ENCODE results near the gene RPH3AL. TPM values are rescaled to one million over a fixed set of nuclear protein-coding genes. Genes with fewer than 3 reads are reported as not detected.
A peak's percentile ranks its signal among the peaks of the same experiment; 100 is the strongest.

Gene RPH3AL
- polyA plus RNA-seq, 1 donor from 2014 or later: 0.87 TPM

DNA sequence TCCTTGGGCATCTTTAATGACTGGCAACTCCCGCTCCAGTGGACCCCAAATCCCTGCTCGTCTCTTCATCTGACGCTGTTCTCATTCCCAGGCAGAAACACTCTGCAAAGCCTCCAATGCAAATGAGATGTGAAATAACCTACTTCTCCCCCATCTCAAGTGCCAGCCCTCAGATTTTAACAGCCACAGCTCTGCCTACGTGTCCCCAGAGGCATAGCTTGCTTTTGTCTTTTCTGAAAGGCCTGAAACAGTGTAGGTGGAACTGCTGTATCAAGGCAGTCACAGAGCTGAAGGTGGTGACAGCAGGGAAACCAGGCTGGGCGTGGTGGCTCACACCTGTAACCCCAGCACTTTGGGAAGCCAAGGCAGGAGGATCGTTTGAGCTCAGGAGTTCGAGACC lies 14.7 kb downstream of the RPH3AL start:
- Histone ChIP-seq H3K9ac (ENCODE audit: low read length) (no peak overlapping the region), H3K79me2 (replicated peaks; ENCODE audit: insufficient read depth, low read length) (no peaks in the 10 kb centered on the region), H3K4me2 (ENCODE audit: low read length) (no peak overlapping the region), H3K27ac (ENCODE audit: low read length) (peak overlapping the region; percentile 22), H3F3A (ENCODE audit: insufficient read depth, low read length, poor library complexity, severe bottlenecking) (no peaks in the 10 kb centered on the region), H3K9me3 (ENCODE audit: low read length) (no peaks in the 10 kb centered on the region), H3K9me2 (ENCODE audit: insufficient read depth, low read length) (no peaks in the 10 kb centered on the region), H3K36me3 (ENCODE audit: insufficient read depth, low read length) (no peaks in the 10 kb centered on the region), H3K27me3 (ENCODE audit: insufficient read depth, low read depth, low read length) (no peaks in the 10 kb centered on the region), H2AFZ (ENCODE audit: low read depth, low read length) (no peak overlapping the region), H4K20me1 (ENCODE audit: insufficient read depth) (no peaks in the 10 kb centered on the region), H3K4me3 (ENCODE audit: low read length) (no peak overlapping the region)
- TF ChIP-seq EP300 (conservative IDR thresholded peaks at IDR 0.05; ENCODE audit: poor library complexity, severe bottlenecking) (no peak), TAF1 (IDR thresholded peaks at IDR 0.05; ENCODE audit: low read depth) (no peak)
- TF ChIP-seq, protein P1, sequence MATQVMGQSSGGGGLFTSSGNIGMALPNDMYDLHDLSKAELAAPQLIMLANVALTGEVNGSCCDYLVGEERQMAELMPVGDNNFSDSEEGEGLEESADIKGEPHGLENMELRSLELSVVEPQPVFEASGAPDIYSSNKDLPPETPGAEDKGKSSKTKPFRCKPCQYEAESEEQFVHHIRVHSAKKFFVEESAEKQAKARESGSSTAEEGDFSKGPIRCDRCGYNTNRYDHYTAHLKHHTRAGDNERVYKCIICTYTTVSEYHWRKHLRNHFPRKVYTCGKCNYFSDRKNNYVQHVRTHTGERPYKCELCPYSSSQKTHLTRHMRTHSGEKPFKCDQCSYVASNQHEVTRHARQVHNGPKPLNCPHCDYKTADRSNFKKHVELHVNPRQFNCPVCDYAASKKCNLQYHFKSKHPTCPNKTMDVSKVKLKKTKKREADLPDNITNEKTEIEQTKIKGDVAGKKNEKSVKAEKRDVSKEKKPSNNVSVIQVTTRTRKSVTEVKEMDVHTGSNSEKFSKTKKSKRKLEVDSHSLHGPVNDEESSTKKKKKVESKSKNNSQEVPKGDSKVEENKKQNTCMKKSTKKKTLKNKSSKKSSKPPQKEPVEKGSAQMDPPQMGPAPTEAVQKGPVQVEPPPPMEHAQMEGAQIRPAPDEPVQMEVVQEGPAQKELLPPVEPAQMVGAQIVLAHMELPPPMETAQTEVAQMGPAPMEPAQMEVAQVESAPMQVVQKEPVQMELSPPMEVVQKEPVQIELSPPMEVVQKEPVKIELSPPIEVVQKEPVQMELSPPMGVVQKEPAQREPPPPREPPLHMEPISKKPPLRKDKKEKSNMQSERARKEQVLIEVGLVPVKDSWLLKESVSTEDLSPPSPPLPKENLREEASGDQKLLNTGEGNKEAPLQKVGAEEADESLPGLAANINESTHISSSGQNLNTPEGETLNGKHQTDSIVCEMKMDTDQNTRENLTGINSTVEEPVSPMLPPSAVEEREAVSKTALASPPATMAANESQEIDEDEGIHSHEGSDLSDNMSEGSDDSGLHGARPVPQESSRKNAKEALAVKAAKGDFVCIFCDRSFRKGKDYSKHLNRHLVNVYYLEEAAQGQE (IDR thresholded peaks at IDR 0.05; ENCODE audit: borderline replicate concordance): no peak

DNA sequence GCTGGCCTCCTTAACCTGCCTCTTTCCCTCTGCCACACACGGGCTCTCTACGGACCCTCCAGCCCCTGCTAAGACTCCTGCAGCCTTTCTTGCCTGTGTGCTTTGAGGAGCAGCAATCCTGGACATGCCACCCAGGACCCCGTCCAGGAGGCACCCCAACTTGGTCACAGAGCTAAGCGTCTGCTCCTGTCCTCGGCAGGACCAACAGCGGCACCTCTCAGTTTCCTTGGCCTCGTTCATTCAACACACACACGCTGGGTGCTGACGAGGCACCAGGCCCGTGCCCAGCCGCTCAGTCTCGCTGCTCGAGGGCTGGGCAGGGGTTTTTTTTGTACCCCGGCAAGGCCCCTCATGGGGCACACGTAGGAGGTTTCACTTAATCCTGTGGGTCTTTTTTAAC lies 15.2 kb downstream of the RPH3AL start:
- Histone ChIP-seq H3K36me3 (ENCODE audit: insufficient read depth, low read length) (no peaks in the 10 kb centered on the region), H3K27me3 (ENCODE audit: insufficient read depth, low read depth, low read length) (no peaks in the 10 kb centered on the region), H2AFZ (ENCODE audit: low read depth, low read length) (no peak overlapping the region), H3K9me3 (ENCODE audit: low read length) (no peaks in the 10 kb centered on the region), H3K9ac (ENCODE audit: low read length) (no peak overlapping the region), H4K20me1 (ENCODE audit: insufficient read depth) (no peaks in the 10 kb centered on the region), H3K4me2 (ENCODE audit: low read length) (no peak overlapping the region), H3K27ac (ENCODE audit: low read length) (peak overlapping the region; percentile 22), H3F3A (ENCODE audit: insufficient read depth, low read length, poor library complexity, severe bottlenecking) (no peaks in the 10 kb centered on the region), H3K79me2 (replicated peaks; ENCODE audit: insufficient read depth, low read length) (no peaks in the 10 kb centered on the region), H3K4me3 (ENCODE audit: low read length) (no peak overlapping the region), H3K9me2 (ENCODE audit: insufficient read depth, low read length) (no peaks in the 10 kb centered on the region)
- TF ChIP-seq, protein P1 (IDR thresholded peaks at IDR 0.05; ENCODE audit: borderline replicate concordance): no peak
- TF ChIP-seq TAF1 (IDR thresholded peaks at IDR 0.05; ENCODE audit: low read depth) (no peak), POLR2AphosphoS5 (IDR thresholded peaks at IDR 0.05) (no peak), EP300 (conservative IDR thresholded peaks at IDR 0.05; ENCODE audit: poor library complexity, severe bottlenecking) (no peak)

DNA sequence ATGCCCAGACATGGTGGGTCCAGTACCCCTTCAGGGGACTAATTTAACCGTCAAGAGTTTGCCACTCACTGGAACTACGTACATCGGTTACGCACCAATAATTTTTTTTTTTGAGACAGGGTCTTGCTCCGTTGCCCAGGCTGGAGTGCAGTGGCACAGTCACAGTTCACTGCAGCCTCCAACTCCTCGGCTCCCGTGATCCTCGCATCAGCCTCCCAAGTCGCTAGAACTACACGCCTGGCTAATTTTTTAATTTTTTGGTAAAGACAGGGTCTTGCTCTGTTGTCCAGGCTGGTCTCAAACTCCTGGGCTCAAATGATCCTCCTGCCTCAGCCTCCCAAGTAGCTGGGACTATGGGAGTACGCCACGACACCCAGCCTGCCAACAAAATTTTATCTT lies 15.6 kb downstream of the RPH3AL start:
- Histone ChIP-seq H3K27me3 (ENCODE audit: insufficient read depth, low read depth, low read length) (no peaks in the 10 kb centered on the region), H3K79me2 (replicated peaks; ENCODE audit: insufficient read depth, low read length) (no peaks in the 10 kb centered on the region), H3K9me2 (ENCODE audit: insufficient read depth, low read length) (no peaks in the 10 kb centered on the region), H3F3A (ENCODE audit: insufficient read depth, low read length, poor library complexity, severe bottlenecking) (no peaks in the 10 kb centered on the region), H2AFZ (ENCODE audit: low read depth, low read length) (no peak overlapping the region), H3K27ac (ENCODE audit: low read length) (no peak overlapping the region), H3K36me3 (ENCODE audit: insufficient read depth, low read length) (no peaks in the 10 kb centered on the region), H3K9ac (ENCODE audit: low read length) (no peak overlapping the region), H3K4me2 (ENCODE audit: low read length) (no peak overlapping the region), H4K20me1 (ENCODE audit: insufficient read depth) (no peaks in the 10 kb centered on the region), H3K4me3 (ENCODE audit: low read length) (no peak overlapping the region), H3K9me3 (ENCODE audit: low read length) (no peaks in the 10 kb centered on the region)
- TF ChIP-seq, protein P1 (IDR thresholded peaks at IDR 0.05; ENCODE audit: borderline replicate concordance): no peak
- TF ChIP-seq RAD21 (conservative IDR thresholded peaks at IDR 0.05) (no peak), EP300 (conservative IDR thresholded peaks at IDR 0.05; ENCODE audit: poor library complexity, severe bottlenecking) (no peak), POLR2AphosphoS5 (IDR thresholded peaks at IDR 0.05) (no peak), SMC3 (conservative IDR thresholded peaks at IDR 0.05; ENCODE audit: poor library complexity) (no peak), TAF1 (IDR thresholded peaks at IDR 0.05; ENCODE audit: low read depth) (no peak), EZH2 (IDR thresholded peaks at IDR 0.05; ENCODE audit: borderline replicate concordance, insufficient read depth, low read length, poor library complexity, severe bottlenecking) (no peak), MXI1 (conservative IDR thresholded peaks at IDR 0.05; ENCODE audit: poor library complexity, severe bottlenecking) (no peak)
- TF ChIP-seq, protein P2, sequence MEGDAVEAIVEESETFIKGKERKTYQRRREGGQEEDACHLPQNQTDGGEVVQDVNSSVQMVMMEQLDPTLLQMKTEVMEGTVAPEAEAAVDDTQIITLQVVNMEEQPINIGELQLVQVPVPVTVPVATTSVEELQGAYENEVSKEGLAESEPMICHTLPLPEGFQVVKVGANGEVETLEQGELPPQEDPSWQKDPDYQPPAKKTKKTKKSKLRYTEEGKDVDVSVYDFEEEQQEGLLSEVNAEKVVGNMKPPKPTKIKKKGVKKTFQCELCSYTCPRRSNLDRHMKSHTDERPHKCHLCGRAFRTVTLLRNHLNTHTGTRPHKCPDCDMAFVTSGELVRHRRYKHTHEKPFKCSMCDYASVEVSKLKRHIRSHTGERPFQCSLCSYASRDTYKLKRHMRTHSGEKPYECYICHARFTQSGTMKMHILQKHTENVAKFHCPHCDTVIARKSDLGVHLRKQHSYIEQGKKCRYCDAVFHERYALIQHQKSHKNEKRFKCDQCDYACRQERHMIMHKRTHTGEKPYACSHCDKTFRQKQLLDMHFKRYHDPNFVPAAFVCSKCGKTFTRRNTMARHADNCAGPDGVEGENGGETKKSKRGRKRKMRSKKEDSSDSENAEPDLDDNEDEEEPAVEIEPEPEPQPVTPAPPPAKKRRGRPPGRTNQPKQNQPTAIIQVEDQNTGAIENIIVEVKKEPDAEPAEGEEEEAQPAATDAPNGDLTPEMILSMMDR (IDR thresholded peaks at IDR 0.05; ENCODE audit: poor library complexity, severe bottlenecking): no peak

Measured in neural cell (in vitro differentiated cells).